IMR-90 (cell line): ENCODE measurements around the gene DCD.

ENCODE experiments used
- BHLHE40 ChIP-seq: fragments of 150-350 bp; IDR thresholded peaks from 2 replicates; pipeline ENCODE4 v1.6.1; 2016; ENCODE audit warnings: mild to moderate bottlenecking, low read depth, low read length
- POLR2A ChIP-seq: IDR thresholded peaks from 2 replicates; pipeline ENCODE4 v1.6.1; 2012; ENCODE audit warnings: mild to moderate bottlenecking, low read depth, low read length
- TF ChIP-seq, protein P1 (sequence below): conservative IDR thresholded peaks from 2 replicates; pipeline ENCODE4 v1.5.1; 2012; ENCODE audit warnings: mild to moderate bottlenecking, low read depth, low read length, improper control_type of control experiment
- TF ChIP-seq, protein P2 (sequence below): fragments of 150-350 bp; IDR thresholded peaks from 2 replicates; pipeline ENCODE4 v1.6.1; 2017; ENCODE audit warnings: mild to moderate bottlenecking, antibody characterized with exemption, low read length, low read depth
- TF ChIP-seq, protein P3 (sequence below): fragments of 150-350 bp; IDR thresholded peaks from 2 replicates; pipeline ENCODE4 v1.6.1; 2016; ENCODE audit warnings: low read depth, mild to moderate bottlenecking, low read length, moderate library complexity, borderline replicate concordance

DNA sequence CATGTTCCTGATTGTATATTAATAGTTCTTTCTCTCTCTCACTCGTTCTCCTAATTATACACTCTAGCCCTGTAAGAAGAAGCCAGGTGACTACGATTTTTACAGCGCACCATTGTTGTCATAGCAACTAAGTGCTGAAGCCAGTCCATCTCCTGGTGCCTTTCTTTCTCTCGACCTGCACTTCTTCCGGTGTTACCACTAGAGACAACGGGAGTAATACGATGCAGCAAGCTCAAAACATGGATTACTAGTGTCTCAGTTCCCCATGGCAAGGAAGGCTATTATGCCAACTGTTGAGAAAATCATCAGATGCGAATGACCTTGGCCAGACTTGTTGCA is 40.8 kb upstream of the DCD start:
- TF ChIP-seq, protein P1, sequence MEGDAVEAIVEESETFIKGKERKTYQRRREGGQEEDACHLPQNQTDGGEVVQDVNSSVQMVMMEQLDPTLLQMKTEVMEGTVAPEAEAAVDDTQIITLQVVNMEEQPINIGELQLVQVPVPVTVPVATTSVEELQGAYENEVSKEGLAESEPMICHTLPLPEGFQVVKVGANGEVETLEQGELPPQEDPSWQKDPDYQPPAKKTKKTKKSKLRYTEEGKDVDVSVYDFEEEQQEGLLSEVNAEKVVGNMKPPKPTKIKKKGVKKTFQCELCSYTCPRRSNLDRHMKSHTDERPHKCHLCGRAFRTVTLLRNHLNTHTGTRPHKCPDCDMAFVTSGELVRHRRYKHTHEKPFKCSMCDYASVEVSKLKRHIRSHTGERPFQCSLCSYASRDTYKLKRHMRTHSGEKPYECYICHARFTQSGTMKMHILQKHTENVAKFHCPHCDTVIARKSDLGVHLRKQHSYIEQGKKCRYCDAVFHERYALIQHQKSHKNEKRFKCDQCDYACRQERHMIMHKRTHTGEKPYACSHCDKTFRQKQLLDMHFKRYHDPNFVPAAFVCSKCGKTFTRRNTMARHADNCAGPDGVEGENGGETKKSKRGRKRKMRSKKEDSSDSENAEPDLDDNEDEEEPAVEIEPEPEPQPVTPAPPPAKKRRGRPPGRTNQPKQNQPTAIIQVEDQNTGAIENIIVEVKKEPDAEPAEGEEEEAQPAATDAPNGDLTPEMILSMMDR, result no peak
- TF ChIP-seq POLR2A (no peak), BHLHE40 (no peak)
- TF ChIP-seq, protein P2, sequence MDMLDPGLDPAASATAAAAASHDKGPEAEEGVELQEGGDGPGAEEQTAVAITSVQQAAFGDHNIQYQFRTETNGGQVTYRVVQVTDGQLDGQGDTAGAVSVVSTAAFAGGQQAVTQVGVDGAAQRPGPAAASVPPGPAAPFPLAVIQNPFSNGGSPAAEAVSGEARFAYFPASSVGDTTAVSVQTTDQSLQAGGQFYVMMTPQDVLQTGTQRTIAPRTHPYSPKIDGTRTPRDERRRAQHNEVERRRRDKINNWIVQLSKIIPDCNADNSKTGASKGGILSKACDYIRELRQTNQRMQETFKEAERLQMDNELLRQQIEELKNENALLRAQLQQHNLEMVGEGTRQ, result no peak
- TF ChIP-seq, protein P3, sequence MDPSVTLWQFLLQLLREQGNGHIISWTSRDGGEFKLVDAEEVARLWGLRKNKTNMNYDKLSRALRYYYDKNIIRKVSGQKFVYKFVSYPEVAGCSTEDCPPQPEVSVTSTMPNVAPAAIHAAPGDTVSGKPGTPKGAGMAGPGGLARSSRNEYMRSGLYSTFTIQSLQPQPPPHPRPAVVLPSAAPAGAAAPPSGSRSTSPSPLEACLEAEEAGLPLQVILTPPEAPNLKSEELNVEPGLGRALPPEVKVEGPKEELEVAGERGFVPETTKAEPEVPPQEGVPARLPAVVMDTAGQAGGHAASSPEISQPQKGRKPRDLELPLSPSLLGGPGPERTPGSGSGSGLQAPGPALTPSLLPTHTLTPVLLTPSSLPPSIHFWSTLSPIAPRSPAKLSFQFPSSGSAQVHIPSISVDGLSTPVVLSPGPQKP, result no peak
